HL-60 (cell line): ENCODE measurements around the gene DEGS2.
"Not testable (repeated sequence)": the region's sequence is repeated elsewhere in the genome, so short reads cannot be mapped to it uniquely, and the experiment has no call there.

ENCODE experiments used
- DNase-seq, 2 experiments: peaks; one replicate each; pipeline ENCODE4 v3.0.0-alpha.2; 2010 to 2020; ENCODE audit warnings: low read depth in 1 of 2, low spot score in 1 of 2
- H3K27ac ChIP-seq: fragments of 250-450 bp; sonication (Bioruptor Pico); replicated peaks from 2 replicates; pipeline ENCODE4 v1.5.1; 2020; ENCODE audit warnings: mild to moderate bottlenecking, moderate library complexity
- H3K27me3 ChIP-seq: fragments of 250-450 bp; sonication (Bioruptor Pico); 2 replicates; pipeline ENCODE4 v1.5.1; 2021; ENCODE audit warnings: mild to moderate bottlenecking, moderate library complexity; ENCODE audit not compliant: insufficient read depth, poor library complexity, severe bottlenecking
- H3K4me3 ChIP-seq: replicated peaks from 2 replicates; pipeline ENCODE4 v1.5.1; 2011; ENCODE audit warnings: mild to moderate bottlenecking, control low read depth, low read length; ENCODE audit not compliant: insufficient read depth
- CTCF ChIP-seq: IDR thresholded peaks from one replicate; pipeline ENCODE4 v1.5.1; 2011; ENCODE audit warnings: low read length, control low read depth, inconsistent platforms; ENCODE audit not compliant: insufficient read depth
- GABPA ChIP-seq: IDR thresholded peaks from 2 replicates; pipeline ENCODE4 v1.6.1; 2012; ENCODE audit warnings: low read depth
- POLR2AphosphoS5 ChIP-seq: IDR thresholded peaks from 2 replicates; pipeline ENCODE4 v1.6.1; 2012; ENCODE audit warnings: low read depth
- REST ChIP-seq: IDR thresholded peaks from 2 replicates; pipeline ENCODE4 v1.6.1; 2012; ENCODE audit warnings: low read depth; ENCODE audit not compliant: insufficient replicate concordance
- SPI1 ChIP-seq: IDR thresholded peaks from 2 replicates; pipeline ENCODE4 v1.6.1; 2012; ENCODE audit warnings: low read depth, mild to moderate bottlenecking, borderline replicate concordance
- long read RNA-seq: library from polyadenylated mRNA; unstranded; transcript quantifications from one replicate; pipeline ENCODE4 v2.0.0, GENCODE V29; 2020

DEGS2 gene
- long read RNA-seq, partial matches to known transcripts, result 1 of 4 reads
- long read RNA-seq, other reads (novel, unspliced or antisense), result 3 of 4 reads

- H3K27me3 ChIP-seq, result peaks cover 14% of the 10 kb centered on the region
- DNase-seq, result no peak
- H3K4me3 ChIP-seq, result peak within 1 kb of the TSS; percentile 4; the same call in 1 of the 2 replicates
- no peak within 1 kb of the TSS for H3K27ac ChIP-seq
- TF ChIP-seq GABPA, result no peak
- TF ChIP-seq REST, result no peak
- no peak for TF ChIP-seq POLR2AphosphoS5
- TF ChIP-seq SPI1, result no peak
- TF ChIP-seq CTCF, result no peak
These were observed at the start of gene DEGS2 for GRCh38 chr14:100159094-100159864. TSS of gene DEGS2 (minus strand) at chr14:100159645. CDS start at chr14:100159587, 58 bp downstream.

GRCh38 chr14:100208136-100208535, 48.7 kb upstream of the DEGS2 start:
- H3K27me3 ChIP-seq, H3K27ac ChIP-seq, H3K4me3 ChIP-seq, DNase-seq: not testable (repeated sequence)

GRCh38 chr14:100207588-100207987, 48.1 kb upstream of the DEGS2 start:
- not testable (repeated sequence) for H3K27me3 ChIP-seq, DNase-seq, H3K4me3 ChIP-seq, H3K27ac ChIP-seq

GRCh38 chr14:100204835-100205167, 45.4 kb upstream of the DEGS2 start:
- not testable (repeated sequence) for H3K27me3 ChIP-seq, DNase-seq, H3K4me3 ChIP-seq, H3K27ac ChIP-seq

GRCh38 chr14:100203962-100204834, 44.8 kb upstream of the DEGS2 start:
- DNase-seq, result no peak
- Histone ChIP-seq H3K4me3 (no peak overlapping the region), H3K27me3 (no peaks in the 10 kb centered on the region), H3K27ac (no peak overlapping the region)
- no peak for TF ChIP-seq SPI1

GRCh38 chr14:100203146-100203545, 43.7 kb upstream of the DEGS2 start:
- no peak for TF ChIP-seq REST
- no peak for TF ChIP-seq SPI1
- no peak for TF ChIP-seq CTCF
- no peak for TF ChIP-seq GABPA
- no peak for TF ChIP-seq POLR2AphosphoS5

More at GRCh38 chr14:100203146-100203545, 43.7 kb upstream of the DEGS2 start:
- no peak overlapping the region for H3K27ac ChIP-seq
- no peak overlapping the region for H3K4me3 ChIP-seq
- no peak for DNase-seq
- no peaks in the 10 kb centered on the region for H3K27me3 ChIP-seq
